Activated CD8-positive, alpha-beta memory T cell treated with anti-CD3 and anti-CD28 coated beads for 24 hours (primary cell): ENCODE data around the gene FBXO10.
"Not testable (repeated sequence)": the region's sequence is repeated elsewhere in the genome, so short reads cannot be mapped to it uniquely, and the experiment has no call there.

ENCODE experiments used
- DNase-seq: peaks from one replicate; pipeline ENCODE4 v3.0.0-alpha.2; 2020

FBXO10 gene

DNA sequence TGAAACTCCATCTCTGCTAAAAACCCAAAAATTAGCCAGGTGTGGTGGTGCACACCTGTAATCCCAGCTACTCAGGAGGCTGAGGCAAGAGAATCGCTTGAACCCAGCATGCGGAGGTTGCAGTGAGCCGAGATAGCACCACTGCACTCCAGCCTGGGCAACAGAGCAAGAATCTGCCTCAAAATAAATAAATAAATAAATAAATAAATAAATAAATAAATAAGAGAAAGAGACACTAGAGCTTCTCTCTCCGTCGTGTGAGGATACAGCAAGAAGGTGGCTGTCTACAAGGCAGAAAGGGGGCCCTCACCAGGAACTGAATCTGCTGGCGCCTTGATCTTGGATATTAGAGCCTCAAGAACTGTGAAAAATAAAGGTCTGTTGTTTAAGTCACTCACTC is 102.2 kb downstream of the FBXO10 start:
- not testable (repeated sequence) for DNase-seq

DNA sequence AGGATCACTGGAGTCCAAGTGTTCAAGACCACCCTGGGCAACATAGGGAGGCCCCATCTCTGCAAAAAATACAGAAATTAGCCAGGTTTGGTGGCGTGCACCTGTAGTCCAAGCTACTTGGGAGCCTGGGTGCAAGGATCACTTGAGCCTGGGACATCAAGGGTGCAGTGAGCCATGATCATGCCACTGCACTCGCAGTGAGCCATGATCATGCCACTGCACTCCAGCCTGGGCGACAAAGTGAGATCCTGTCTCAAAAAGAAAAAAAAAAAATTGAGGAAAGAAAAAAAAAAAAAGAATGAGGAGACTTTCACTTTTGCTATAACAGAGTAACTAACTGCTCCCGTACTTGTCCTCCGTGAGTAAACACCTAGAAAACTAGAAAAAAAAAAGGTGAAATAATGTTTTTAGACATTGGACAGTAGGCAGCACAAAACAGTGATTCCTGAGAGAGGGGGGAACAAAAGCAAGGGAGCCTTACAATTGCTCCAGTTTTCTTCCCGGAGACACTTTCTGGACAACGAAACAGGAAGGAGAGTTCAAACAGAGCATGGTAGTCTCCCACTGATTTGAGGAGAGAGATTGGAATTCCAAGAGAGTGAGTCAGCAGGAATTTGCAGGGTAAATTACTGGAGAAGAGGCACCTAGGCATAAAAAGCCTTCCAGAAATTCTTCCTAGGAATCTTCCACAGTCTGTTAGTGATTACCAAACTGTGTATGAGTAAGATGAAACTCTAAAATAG is 104.1 kb downstream of the FBXO10 start:
- DNase-seq = no peak

DNA sequence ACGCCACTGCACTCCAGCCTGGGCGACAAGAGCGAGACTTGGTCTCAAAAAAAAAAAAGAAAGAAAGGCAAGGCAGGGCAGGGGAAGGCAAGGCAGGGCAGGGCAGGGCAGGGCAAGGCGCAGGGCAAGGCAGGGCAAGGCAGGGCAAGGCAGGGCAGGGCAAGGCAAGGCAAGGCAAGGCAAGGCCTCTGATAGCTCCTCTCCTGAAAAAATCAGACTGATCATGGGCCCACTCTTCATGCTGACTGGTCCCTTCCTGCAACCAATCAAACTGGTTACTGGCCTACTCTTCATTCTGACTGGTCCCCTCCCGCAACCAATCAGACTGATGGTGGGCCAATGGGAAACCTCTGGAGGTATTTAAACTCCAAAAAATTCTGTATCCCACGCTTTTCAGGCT is 107.6 kb downstream of the FBXO10 start:
- no peak for DNase-seq

DNA sequence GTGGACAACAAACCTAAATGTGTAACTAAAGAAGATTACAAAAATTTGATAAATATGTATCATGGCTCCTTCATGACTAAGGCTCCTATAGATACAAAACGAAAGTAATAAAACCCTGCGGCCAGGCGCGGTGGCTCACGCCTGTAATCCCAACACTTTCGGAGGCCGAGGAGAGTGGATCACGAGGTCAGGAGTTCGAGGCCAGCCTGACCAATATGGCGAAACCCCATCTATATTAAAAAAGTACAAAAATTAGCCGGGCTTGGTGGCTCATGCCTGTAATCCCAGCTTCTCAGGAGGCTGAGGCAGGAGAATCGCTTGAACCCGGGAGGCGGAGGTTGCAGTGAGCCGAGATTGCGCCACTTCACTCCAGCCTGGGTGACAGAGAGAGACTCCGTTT is 108.7 kb downstream of the FBXO10 start:
- not testable (repeated sequence) for DNase-seq

DNA sequence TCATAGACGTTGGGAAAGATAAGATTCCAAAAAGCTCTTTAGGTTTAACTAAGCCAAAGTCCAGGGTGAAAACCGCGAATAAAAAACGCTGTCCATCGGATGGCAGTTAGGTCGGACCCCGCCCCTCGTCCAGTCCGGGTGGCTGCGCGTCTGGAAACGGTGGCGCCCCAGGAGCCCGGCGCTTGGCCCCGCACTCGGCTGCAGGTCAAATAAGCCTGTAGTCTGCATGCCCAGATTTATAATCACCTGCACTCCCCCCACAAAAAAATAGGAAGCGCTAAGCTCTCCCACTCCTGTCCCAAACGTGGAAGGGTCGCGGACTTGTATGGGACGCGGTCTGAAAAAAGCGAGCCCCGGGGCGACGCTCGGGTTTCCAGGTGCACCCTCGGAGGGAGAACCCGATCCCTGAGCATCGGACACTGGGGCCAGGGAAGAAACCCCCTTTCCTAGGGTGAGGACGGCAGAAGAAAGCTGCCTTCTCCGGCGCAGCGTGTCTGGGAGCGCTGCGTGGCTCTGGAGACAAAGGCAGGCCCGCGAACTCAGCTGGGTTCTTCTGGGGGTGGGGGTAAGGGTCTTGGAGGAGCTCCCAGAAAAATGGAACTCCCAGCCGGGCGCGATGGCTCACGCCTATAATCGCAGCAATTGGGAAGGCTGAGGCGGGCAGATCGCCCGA is 110.0 kb downstream of the FBXO10 start:
- DNase-seq = peak; percentile 76

DNA sequence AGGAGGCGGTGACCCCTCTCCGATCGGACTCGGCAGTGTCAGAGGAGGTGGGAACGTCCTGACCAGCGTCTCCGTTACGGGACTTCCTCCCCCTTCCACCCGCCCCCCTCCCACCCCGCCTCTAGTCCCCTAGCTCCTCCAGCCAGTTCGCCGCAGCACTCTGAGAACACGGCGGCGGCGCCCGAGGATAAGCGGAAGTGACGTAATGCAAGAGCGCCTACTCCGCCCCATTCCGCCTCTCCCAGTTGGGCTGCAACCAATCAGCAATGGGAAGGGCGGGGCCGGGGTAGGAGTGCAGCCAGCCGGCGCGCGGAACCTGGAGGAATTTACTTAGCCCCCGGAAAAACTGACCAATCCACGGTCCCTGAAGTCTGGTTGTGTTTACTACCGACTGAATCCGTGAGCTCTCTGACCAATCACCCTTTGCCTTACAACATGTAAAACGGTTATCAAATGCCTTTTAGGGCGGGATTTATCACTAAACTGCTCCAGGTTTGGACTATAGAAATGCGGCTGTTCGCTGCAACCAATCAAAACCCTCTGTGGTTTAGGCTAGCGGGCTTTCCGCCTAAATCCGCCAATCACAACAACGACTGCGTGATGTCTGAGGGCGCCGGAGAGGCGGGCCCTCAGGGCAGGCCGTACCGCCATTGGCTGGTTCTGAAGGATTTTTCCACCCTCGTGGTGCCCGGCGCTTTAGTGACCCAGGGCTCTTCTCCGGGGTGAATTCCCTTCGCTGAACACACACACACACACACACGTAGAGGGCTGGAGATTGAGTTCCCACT is 110.7 kb downstream of the FBXO10 start, which contains the start of gene ZBTB5:
Gene ZBTB5, minus strand, starts transcription at position 202 of the 788 bp plus-strand sequence. CDS start 22,899 bp downstream, outside the sequence.
- DNase-seq = peak; percentile 98

DNA sequence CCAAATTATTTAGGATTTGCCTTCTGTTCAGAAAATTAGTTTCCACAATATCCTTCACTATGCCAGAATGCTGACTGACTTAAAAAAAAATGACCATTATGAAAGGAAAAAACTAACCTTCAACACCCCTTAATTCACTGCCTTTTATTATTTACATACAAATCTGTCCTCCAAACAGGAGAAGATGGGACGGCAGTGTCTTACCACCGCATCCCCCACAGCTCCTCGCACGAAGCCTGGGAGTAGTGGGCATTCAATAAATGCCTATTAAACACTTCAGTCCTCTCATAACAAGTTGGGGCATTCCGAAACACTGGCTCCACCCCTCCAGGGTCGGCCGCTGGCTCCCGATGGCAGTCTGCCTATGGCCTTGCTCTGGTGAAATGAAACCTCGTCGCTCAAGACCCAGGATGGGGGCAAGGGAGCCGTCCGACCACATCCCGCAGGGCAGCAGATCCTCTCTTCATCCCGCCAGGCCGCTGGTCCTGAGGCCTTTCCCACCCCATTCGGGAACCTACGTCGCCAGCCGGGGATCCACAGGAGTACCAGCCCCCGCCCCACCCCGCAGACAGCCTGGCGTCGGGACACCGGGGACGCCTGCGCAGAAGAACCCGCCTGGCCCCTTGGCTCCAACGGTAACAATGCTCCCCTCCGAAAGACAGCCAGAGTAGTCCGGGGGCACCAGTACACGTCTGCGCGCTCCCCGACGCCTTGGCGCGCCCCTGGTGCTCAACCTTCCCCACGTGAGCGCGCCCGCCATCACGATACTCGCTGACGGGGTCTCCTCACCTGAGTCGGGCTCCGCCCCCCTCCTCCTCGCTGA is 111.5 kb downstream of the FBXO10 start:
- DNase-seq = no peak

DNA sequence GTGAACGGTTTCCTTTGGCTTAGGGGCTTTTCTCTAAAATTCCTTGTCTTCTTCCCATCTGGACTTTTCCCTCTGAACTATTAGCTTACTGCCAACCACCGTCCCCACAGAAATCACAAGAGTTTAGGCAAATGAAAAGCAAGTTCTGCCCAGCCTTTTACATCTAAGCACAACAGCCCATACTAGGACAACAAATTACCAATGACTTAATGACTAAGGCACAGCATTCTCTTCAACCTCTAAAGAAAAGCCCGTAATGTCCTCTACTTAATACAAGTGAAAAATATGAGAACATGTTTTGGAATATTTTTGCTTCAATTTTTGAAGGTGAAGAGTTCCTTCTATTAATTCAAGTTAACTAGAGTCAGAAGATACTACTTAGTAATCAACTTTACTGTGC is 112.2 kb downstream of the FBXO10 start:
- DNase-seq = no peak
